ENCODE results near the gene CHIC1.
A peak's percentile ranks its signal among the peaks of the same experiment; 100 is the strongest.
"Not testable (repeated sequence)": the region's sequence is repeated elsewhere in the genome, so short reads cannot be mapped to it uniquely, and the experiment has no call there.

The CHIC1 gene
- total RNA-seq: 0.28 to 6.2 (median 3.0) reads per million in 17 experiments

GRCh38 chrX:73562984-73563737 is at the start of gene CHIC1:
Gene CHIC1 (plus strand): TSS chrX:73563197. CDS start chrX:73563285, 88 bp downstream.
- peak; percentile 6 to 40 (median 24) for DNase-seq

- not testable (repeated sequence) for DNase-seq
Measured at GRCh38 chrX:73522823-73523222, 40.2 kb upstream of the CHIC1 start.

GRCh38 chrX:73524906-73525305 is 38.1 kb upstream of the CHIC1 start:
- no peak for DNase-seq

- no peak for DNase-seq
Measured at GRCh38 chrX:73525928-73526690, 36.9 kb upstream of the CHIC1 start.

GRCh38 chrX:73531655-73532054 is 31.3 kb upstream of the CHIC1 start:
- DNase-seq: not testable (repeated sequence)

- no peak for DNase-seq
Measured at GRCh38 chrX:73556159-73556558, 6.8 kb upstream of the CHIC1 start.

GRCh38 chrX:73561801-73562200 is 1.2 kb upstream of the CHIC1 start:
- no peak for DNase-seq

GRCh38 chrX:73562458-73562857 is 539 bp upstream of the CHIC1 start:
- no peak for DNase-seq

- DNase-seq: no peak
Measured at GRCh38 chrX:73563738-73564068, 706 bp downstream of the CHIC1 start.

GRCh38 chrX:73577361-73577760 is 14.4 kb downstream of the CHIC1 start:
- DNase-seq: no peak

GRCh38 chrX:73581002-73581628 is 18.1 kb downstream of the CHIC1 start:
- peak in 1 of 4 experiments; percentile 0 for DNase-seq

- not testable (repeated sequence) for DNase-seq
Measured at GRCh38 chrX:73597758-73598157, 34.8 kb downstream of the CHIC1 start.

- no peak for DNase-seq
Measured at GRCh38 chrX:73615022-73615421, 52.0 kb downstream of the CHIC1 start.

- DNase-seq: not testable (repeated sequence)
Measured at GRCh38 chrX:73641669-73642068, 78.7 kb downstream of the CHIC1 start.

- DNase-seq: no peak
Measured at GRCh38 chrX:73647212-73647611, 84.2 kb downstream of the CHIC1 start.

GRCh38 chrX:73647632-73648322 is 84.8 kb downstream of the CHIC1 start:
- DNase-seq: no peak

- DNase-seq: not testable (repeated sequence)
Measured at GRCh38 chrX:73661322-73661721, 98.3 kb downstream of the CHIC1 start.

- DNase-seq: no peak
Measured at GRCh38 chrX:73668779-73669178, 105.8 kb downstream of the CHIC1 start.

GRCh38 chrX:73681408-73681807 is 118.4 kb downstream of the CHIC1 start:
- DNase-seq: no peak

- no peak for DNase-seq
Measured at GRCh38 chrX:73683236-73683859, 120.4 kb downstream of the CHIC1 start.

GRCh38 chrX:73707014-73707413 is 144.0 kb downstream of the CHIC1 start:
- not testable (repeated sequence) for DNase-seq

- DNase-seq: no peak
Measured at GRCh38 chrX:73728602-73729001, 165.6 kb downstream of the CHIC1 start.
